K562 (cell line): ENCODE data around the gene AP5Z1. TPM values are rescaled to one million over a fixed set of nuclear protein-coding genes. Genes with fewer than 3 reads are reported as not detected.

Experiments used
- ATAC-seq: fragments of 200-7000 bp; cut with Tn5 transposase; 3 replicates; pipeline ENCODE4 v1.9.1; 2020; ENCODE audit warnings: moderate library complexity
- BruUV-seq: library from RNA; stranded (reverse); fragments of 400-500 nt; replicated peaks from 2 replicates; lab custom pipeline; 2021; lab: Mats Ljungman, UMichigan
- CTCF ChIA-PET: fragments of 300-600 bp; formaldehyde crosslinking; extraction: SDS; loops from one replicate; lab custom pipeline; 2021; ENCODE audit warnings: low intra/inter-chr PET ratio; lab: Yijun Ruan, JAX
- POLR2A ChIA-PET: fragments of 300-600, 350-650 bp; sonication (Branson Sonifier 250); formaldehyde crosslinking; extraction: SDS; loops from one replicate; lab custom pipeline; 2021; ENCODE audit warnings: antibody characterized with exemption, inconsistent platforms; lab: Yijun Ruan, JAX
- DNase-seq, 4 experiments: peaks; one replicate each; pipeline versions ENCODE4 v3.0.0 to v3.0.0-alpha.2; 2011 to 2018; ENCODE audit warnings: low spot score in 3 of 4, mixed read lengths in 3 of 4; ENCODE audit errors: extremely low read depth in 1 of 4
- FAIRE-seq: peaks from 2 replicates; lab custom pipeline; 2011; peaks lifted over from hg19 to GRCh38; lab: Jason Lieb, UNC
- H2AFZ ChIP-seq: 2 replicates; pipeline ENCODE4 v1.6.0; 2011; ENCODE audit warnings: low read depth, low read length, control low read depth, inconsistent platforms
- H3K27ac ChIP-seq: fragments of 200-600 bp; 3 replicates; pipeline ENCODE4 v1.8.0; 2011; ENCODE audit warnings: low read depth, mild to moderate bottlenecking, control low read depth, inconsistent platforms, low read length, moderate library complexity, mixed read lengths; ENCODE audit errors: extremely low read depth
- H3K27me3 ChIP-seq, 2 experiments: fragments of 300-600 bp in 1 of 2; 2 replicates in 1 of 2; 3 replicates in 1 of 2; pipeline versions ENCODE4 v1.6.0 to v1.8.0; 2011; ENCODE audit warnings: inconsistent platforms in 2 of 2, low read length in 2 of 2, mild to moderate bottlenecking in 1 of 2, mixed read lengths in 1 of 2, moderate library complexity in 1 of 2; ENCODE audit not compliant: control insufficient read depth in 2 of 2, insufficient read depth in 2 of 2
- H3K36me3 ChIP-seq: fragments of 300-600 bp; 3 replicates; pipeline ENCODE4 v1.8.0; 2011; ENCODE audit warnings: mild to moderate bottlenecking, low read length, inconsistent platforms; ENCODE audit not compliant: control insufficient read depth, insufficient read depth
- H3K4me1 ChIP-seq, 2 experiments: fragments of 200-600 bp in 1 of 2; replicated peaks in 1 of 2; 2 replicates in 1 of 2; 3 replicates in 1 of 2; pipeline versions ENCODE4 v1.5.1 to v1.8.0; 2011; ENCODE audit warnings: inconsistent platforms in 2 of 2, low read length in 2 of 2, mild to moderate bottlenecking in 1 of 2, mixed read lengths in 1 of 2, moderate library complexity in 1 of 2; ENCODE audit not compliant: control insufficient read depth in 2 of 2, insufficient read depth in 2 of 2
- H3K4me2 ChIP-seq: 2 replicates; pipeline ENCODE4 v1.6.1; 2011; ENCODE audit warnings: low read length, control low read depth, inconsistent platforms, mixed read lengths; ENCODE audit not compliant: insufficient read depth
- H3K4me3 ChIP-seq: fragments of 200-600 bp; sonication (generic), shearing (Covaris generic); 2 replicates; pipeline ENCODE4 v1.5.1; 2016; ENCODE audit warnings: control low read depth, inconsistent platforms
- H3K79me2 ChIP-seq: fragments of 200-600 bp; 3 replicates; pipeline ENCODE4 v1.8.0; 2011; ENCODE audit warnings: low read length, inconsistent platforms; ENCODE audit not compliant: control insufficient read depth, insufficient read depth
- H3K9ac ChIP-seq, 2 experiments: 2 replicates each; pipeline versions ENCODE4 v1.6.0 to v1.6.1; 2011; ENCODE audit warnings: low read depth in 2 of 2, low read length in 2 of 2, control low read depth in 1 of 2, inconsistent platforms in 1 of 2, mild to moderate bottlenecking in 1 of 2, mixed read lengths in 1 of 2; ENCODE audit not compliant: insufficient read depth in 1 of 2
- H3K9me1 ChIP-seq: one replicate; pipeline ENCODE4 v1.6.0; 2011; ENCODE audit warnings: inconsistent platforms, mild to moderate bottlenecking, low read length, moderate library complexity; ENCODE audit not compliant: control insufficient read depth, insufficient read depth
- H3K9me3 ChIP-seq: replicated peaks from 2 replicates; pipeline ENCODE4 v1.5.1; 2011; ENCODE audit warnings: low read depth, low read length, inconsistent platforms; ENCODE audit not compliant: control insufficient read depth, insufficient read depth
- H4K20me1 ChIP-seq: replicated peaks from 2 replicates; pipeline ENCODE4 v1.6.1; 2011; ENCODE audit warnings: low read length, inconsistent platforms, mixed read lengths; ENCODE audit not compliant: control insufficient read depth, insufficient read depth
- ELK3 ChIP-seq: fragments of 450-650 bp; formaldehyde crosslinking; IDR thresholded peaks from 2 replicates; pipeline ENCODE4 v1.4.0; 2020; ENCODE audit warnings: mild to moderate bottlenecking
- HCFC1 ChIP-seq: IDR thresholded peaks from 2 replicates; pipeline ENCODE4 v1.6.1; 2012; ENCODE audit warnings: low read depth, low read length, improper control_type of control experiment
- HDAC6 ChIP-seq: IDR thresholded peaks from 2 replicates; pipeline ENCODE4 v1.6.1; 2012; ENCODE audit warnings: low read depth, mild to moderate bottlenecking, control low read depth, inconsistent platforms, low read length, moderate library complexity
- HMG20A ChIP-seq: fragments of 450-650 bp; formaldehyde crosslinking; conservative IDR thresholded peaks from 2 replicates; pipeline ENCODE4 v1.4.0; 2020; ENCODE audit warnings: mild to moderate bottlenecking, mixed read lengths
- MYNN ChIP-seq, 2 experiments: sonication (generic); formaldehyde crosslinking in 1 of 2; IDR thresholded peaks; 2 replicates each; pipeline versions ENCODE4 v1.5.0 to v1.6.1; 2016 to 2020; ENCODE audit warnings: antibody characterized with exemption in 1 of 2, missing genetic modification reagents in 1 of 2
- POU5F1 ChIP-seq: fragments of 150-350 bp; IDR thresholded peaks from 2 replicates; pipeline ENCODE4 v1.6.1; 2014; ENCODE audit warnings: borderline replicate concordance, low read length, low read depth, mild to moderate bottlenecking; ENCODE audit not compliant: partially characterized antibody
- WGBS: fragments of 100-300 bp; shearing (Covaris generic); methylation state at CpG from one replicate; pipeline ENCODE4 v1.1.6; 2016; ENCODE audit warnings: low coverage, mixed read lengths; ENCODE audit not compliant: insufficient coverage; ENCODE audit errors: missing lambda C conversion rate; 5-methylcytosine and 5-hydroxymethylcytosine counted together
- in situ Hi-C: fragments of 300-500 bp; cut with MboI; formaldehyde crosslinking; loops from 4 replicates; pipeline ENCODE4 v1.15.0; 2018; ENCODE audit warnings: inconsistent platforms, mixed read lengths
- intact Hi-C: fragments of 100-400 bp; cut with micrococcal nuclease; formaldehyde crosslinking; loops from 2 replicates; pipeline ENCODE4 v1.14.2; 2022
- polyA plus RNA-seq, 8 experiments: library from polyadenylated mRNA; depleted of rRNA in 4 of 8; stranded (reverse) in 5 of 8; unstranded in 3 of 8; fragments of >200 nt; fragmentation: Nextera tagmentation in 2 of 8; fragmentation: Illumina TruSeq in 1 of 8; extraction: Ambion mirVana in 2 of 8; extraction: Trizol in 1 of 8; gene quantifications; 2 replicates each; pipeline versions ENCODE4 v1.2.1 to v1.2.3, GENCODE V29; 2011 to 2014; ENCODE audit warnings: inconsistent platforms in 1 of 8, missing spikeins in 1 of 8
- total RNA-seq, 7 experiments: library from RNA; depleted of rRNA in 6 of 7; stranded (reverse); fragments of >200 nt in 6 of 7; fragmentation: Illumina TruSeq in 2 of 7; extraction: Trizol in 2 of 7; gene quantifications; 2 replicates each; pipeline versions ENCODE4 v1.2.1 to v1.2.3, GENCODE V29; 2011 to 2021; ENCODE audit warnings: low replicate concordance in 1 of 7

Gene AP5Z1
- total and polyA plus RNA-seq, 9 of the 15 experiments (the other 6 are each of a cell fraction or from before 2014, with no cell fraction given) = 0.06 to 31.1 (median 6.4) TPM

GRCh38 chr7:4798706-4799235 is 23.3 kb downstream of the AP5Z1 start:
- DNase-seq = no peak
- Histone ChIP-seq H3K9ac (no peak overlapping the region), H3K27me3 (no peaks in the 10 kb centered on the region), H3K36me3 (no peaks in the 10 kb centered on the region), H3K27ac (no peak overlapping the region), H3K4me2 (no peak overlapping the region), H2AFZ (no peak overlapping the region), H3K79me2 (no peaks in the 10 kb centered on the region), H4K20me1 (peaks cover 4% of the 10 kb centered on the region; the same call in 1 of the 2 replicates), H3K4me3 (no peak overlapping the region), H3K4me1 (peaks cover 0 to 45% of the 10 kb centered on the region in 2 experiments; a peak in 3 of 5 replicates), H3K9me1 (no peaks in the 10 kb centered on the region), H3K9me3 (no peaks in the 10 kb centered on the region)
- intact Hi-C loops (loop anchor here (1.0 to 10.0 kb wide), 2 partner anchors 86 to 287 kb away; partner anchors contain the start of gene RADIL), in situ Hi-C loops (loop anchor here (10.0 kb wide), 1 partner anchor 286 kb away; no protein-coding TSS in a partner anchor)
- POLR2A ChIA-PET = interaction anchor here (0.6 to 1.0 kb wide), 2 partner anchors 13 to 26 kb away, joined by 4 read pairs; no protein-coding TSS in a partner anchor
- ATAC-seq = no peak
- CTCF ChIA-PET = interaction anchor here (2.1 to 2.2 kb wide), 2 partner anchors 86 to 287 kb away, joined by 13 to 14 read pairs; partner anchors contain the start of gene RADIL
- no TSS peak for BruUV-seq
- 50% methylated on average over 15 of the region's 15 CpGs for WGBS
- TF ChIP-seq POU5F1 (no peak), MYNN (IDR thresholded peaks at IDR 0.05) (no peak), MYNN (CRISPR knock-in tag; IDR thresholded peaks at IDR 0.05) (no peak), HMG20A (no peak), HDAC6 (no peak), HCFC1 (no peak), ELK3 (CRISPR knock-in tag) (no peak)
- FAIRE-seq = no peak
